Measurements from ENCODE around the gene PLEKHO2.

The PLEKHO2 gene

GRCh38 chr15:64915518-64916227 lies 74.0 kb downstream of the PLEKHO2 start:
- DNase-seq = no peak

- no peak for DNase-seq
These were observed 74.7 kb downstream of the PLEKHO2 start for GRCh38 chr15:64916365-64916764.

GRCh38 chr15:64917211-64917610 lies 75.5 kb downstream of the PLEKHO2 start:
- no peak for DNase-seq

All from CD4-positive, alpha-beta T cell treated with Interleukin-17A for 4 hours (primary cell).